HG02885 (cell line): Measurements from ENCODE around the gene TMPRSS3.

Source experiments
- ATAC-seq: cut with Tn5 transposase; IDR thresholded peaks from one replicate; pipeline ENCODE4 v1.9.1; 2021; ENCODE audit warnings: mild to moderate bottlenecking; ENCODE audit not compliant: unreplicated experiment, poor library complexity

The TMPRSS3 gene

GRCh38 chr21:42391297-42391696, 4.6 kb downstream of the TMPRSS3 start:
- no peak for ATAC-seq

GRCh38 chr21:42390696-42391095, 5.2 kb downstream of the TMPRSS3 start:
- ATAC-seq = no peak

- no peak for ATAC-seq
Measured at GRCh38 chr21:42390193-42390592, 5.7 kb downstream of the TMPRSS3 start.

GRCh38 chr21:42389449-42389835, 6.4 kb downstream of the TMPRSS3 start:
- ATAC-seq = no peak

GRCh38 chr21:42388740-42389448, 7.0 kb downstream of the TMPRSS3 start:
- ATAC-seq = no peak

GRCh38 chr21:42387843-42388340, 8.0 kb downstream of the TMPRSS3 start:
- no peak for ATAC-seq

GRCh38 chr21:42387164-42387563, 8.7 kb downstream of the TMPRSS3 start:
- ATAC-seq = no peak

- ATAC-seq = no peak
Measured at GRCh38 chr21:42386034-42386591, 9.7 kb downstream of the TMPRSS3 start.

- ATAC-seq = no peak
Measured at GRCh38 chr21:42385619-42386018, 10.2 kb downstream of the TMPRSS3 start.

- no peak for ATAC-seq
Measured at GRCh38 chr21:42384989-42385388, 10.9 kb downstream of the TMPRSS3 start.

GRCh38 chr21:42384156-42384945, 11.5 kb downstream of the TMPRSS3 start:
- ATAC-seq = no peak

GRCh38 chr21:42383331-42383730, 12.5 kb downstream of the TMPRSS3 start:
- no peak for ATAC-seq

- no peak for ATAC-seq
Measured at GRCh38 chr21:42382915-42383314, 12.9 kb downstream of the TMPRSS3 start.

GRCh38 chr21:42381347-42381984, 14.4 kb downstream of the TMPRSS3 start:
- no peak for ATAC-seq

GRCh38 chr21:42379426-42380215, 16.2 kb downstream of the TMPRSS3 start:
- no peak for ATAC-seq

- ATAC-seq = no peak
Measured at GRCh38 chr21:42378418-42378817, 17.4 kb downstream of the TMPRSS3 start.

- no peak for ATAC-seq
Measured at GRCh38 chr21:42377951-42378340, 17.9 kb downstream of the TMPRSS3 start.

- no peak for ATAC-seq
Measured at GRCh38 chr21:42377211-42377950, 18.5 kb downstream of the TMPRSS3 start.

GRCh38 chr21:42376338-42376982, 19.4 kb downstream of the TMPRSS3 start:
- ATAC-seq = no peak
